HG02852 (cell line): ENCODE results near the gene PGK2.
"Not testable (repeated sequence)": the region's sequence is repeated elsewhere in the genome, so short reads cannot be mapped to it uniquely, and the experiment has no call there.

Experiments used
- ATAC-seq: cut with Tn5 transposase; IDR thresholded peaks from one replicate; pipeline ENCODE4 v1.9.1; 2021; ENCODE audit warnings: mild to moderate bottlenecking, moderate library complexity; ENCODE audit not compliant: unreplicated experiment

The PGK2 gene

GRCh38 chr6:49787176-49787575, at the start of gene PGK2:
PGK2 (minus strand) TSS chr6:49787285; CDS start chr6:49787187, 98 bp downstream.
- no peak for ATAC-seq

- ATAC-seq, result no peak
Measured at GRCh38 chr6:49835140-49835539, 48.1 kb upstream of the PGK2 start.

- ATAC-seq, result no peak
Measured at GRCh38 chr6:49833386-49833785, 46.3 kb upstream of the PGK2 start.

GRCh38 chr6:49826743-49827406, 39.8 kb upstream of the PGK2 start:
- peak; percentile 95 for ATAC-seq

- ATAC-seq, result no peak
Measured at GRCh38 chr6:49815166-49815565, 28.1 kb upstream of the PGK2 start.

GRCh38 chr6:49813248-49813647, 26.2 kb upstream of the PGK2 start:
- no peak for ATAC-seq

GRCh38 chr6:49806145-49806544, 19.1 kb upstream of the PGK2 start:
- ATAC-seq, result no peak

- no peak for ATAC-seq
Measured at GRCh38 chr6:49805246-49805645, 18.2 kb upstream of the PGK2 start.

GRCh38 chr6:49801525-49801924, 14.4 kb upstream of the PGK2 start:
- no peak for ATAC-seq

- no peak for ATAC-seq
Measured at GRCh38 chr6:49799090-49799489, 12.0 kb upstream of the PGK2 start.

GRCh38 chr6:49796842-49797455, 9.9 kb upstream of the PGK2 start:
- ATAC-seq, result not testable (repeated sequence)

- ATAC-seq, result no peak
Measured at GRCh38 chr6:49790341-49790740, 3.3 kb upstream of the PGK2 start.

GRCh38 chr6:49784272-49784671, 2.8 kb downstream of the PGK2 start:
- no peak for ATAC-seq

- ATAC-seq, result no peak
Measured at GRCh38 chr6:49782725-49783124, 4.4 kb downstream of the PGK2 start.

GRCh38 chr6:49782293-49782692, 4.8 kb downstream of the PGK2 start:
- ATAC-seq, result no peak

GRCh38 chr6:49776444-49776843, 10.6 kb downstream of the PGK2 start:
- ATAC-seq, result no peak

- no peak for ATAC-seq
Measured at GRCh38 chr6:49775043-49775442, 12.0 kb downstream of the PGK2 start.

GRCh38 chr6:49772285-49772684, 14.8 kb downstream of the PGK2 start:
- no peak for ATAC-seq

- ATAC-seq, result no peak
Measured at GRCh38 chr6:49766762-49767161, 20.3 kb downstream of the PGK2 start.

GRCh38 chr6:49764571-49765236, 22.4 kb downstream of the PGK2 start:
- ATAC-seq, result no peak

GRCh38 chr6:49744259-49744658, 42.8 kb downstream of the PGK2 start, which contains the start of gene CRISP3:
CRISP3 (minus strand) TSS chr6:49744388; CDS start chr6:49744367, 21 bp downstream.
- no peak for ATAC-seq

GRCh38 chr6:49743429-49743828, 43.7 kb downstream of the PGK2 start:
- ATAC-seq, result no peak
